Measurements from ENCODE around the gene DICER1. TPM values are rescaled to one million over a fixed set of nuclear protein-coding genes. Genes with fewer than 3 reads are reported as not detected.

DICER1 gene
- total and polyA plus RNA-seq, 9 of the 15 experiments (the other 6 are each of a cell fraction or from before 2014, with no cell fraction given): 2.5 to 23.2 (median 12.4) TPM

DNA sequence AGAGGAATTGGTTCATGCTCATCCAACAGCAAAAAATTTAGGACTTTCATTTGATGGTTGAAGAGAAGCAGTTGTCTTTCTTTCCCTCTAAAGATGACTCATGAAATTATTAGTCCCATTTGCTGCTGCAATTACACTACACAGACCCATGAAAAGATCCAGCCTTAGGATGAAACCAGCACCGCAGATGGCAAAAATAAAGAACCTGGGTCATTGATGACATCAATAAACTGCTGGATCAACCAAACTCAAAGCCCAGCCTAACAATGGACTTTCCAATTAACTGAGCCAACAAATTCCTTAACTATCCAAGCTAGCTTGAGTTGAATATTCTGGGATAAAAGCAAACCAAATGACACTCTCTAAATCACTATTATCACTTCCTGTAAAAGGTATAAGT lies 20.7 kb downstream of the DICER1 start:
- intact Hi-C loops (cut with micrococcal nuclease): no loop called here
- peaks cover 8% of the 10 kb centered on the region; the same call in 1 of the 3 replicates for H3K36me3 ChIP-seq (ENCODE audit: control insufficient read depth, insufficient read depth, low read length)
- no peaks in the 10 kb centered on the region for H3K9me3 ChIP-seq (replicated peaks; ENCODE audit: control insufficient read depth, insufficient read depth, low read depth, low read length)
- H3K9ac ChIP-seq (ENCODE audit: insufficient read depth in 1 of 2, low read depth in 2 of 2, low read length in 2 of 2): no peak overlapping the region
- H3K27me3 ChIP-seq (ENCODE audit: control insufficient read depth in 2 of 2, insufficient read depth in 2 of 2, low read length in 2 of 2): no peaks in the 10 kb centered on the region
- ATAC-seq (no peak), DNase-seq (ENCODE audit: extremely low read depth in 1 of 4, low spot score in 3 of 4) (no peak), FAIRE-seq (no peak)
- in situ Hi-C loops (cut with MboI): no loop called here
- BruUV-seq (replicated peaks): no TSS peak
- no peaks in the 10 kb centered on the region for H4K20me1 ChIP-seq (replicated peaks; ENCODE audit: control insufficient read depth, insufficient read depth, low read length)
- no peak overlapping the region for H3K4me2 ChIP-seq (ENCODE audit: insufficient read depth, low read length)
- WGBS (ENCODE audit: insufficient coverage, low coverage, missing lambda C conversion rate): 100% methylated on average over 1 of the region's 1 CpG
- no peak overlapping the region for H2AFZ ChIP-seq (ENCODE audit: low read depth, low read length)
- H3K9me1 ChIP-seq (ENCODE audit: control insufficient read depth, insufficient read depth, low read length): no peaks in the 10 kb centered on the region
- H3K27ac ChIP-seq (ENCODE audit: extremely low read depth, low read depth, low read length): no peak overlapping the region
- H3K4me1 ChIP-seq (replicated peaks in 1 of 2; ENCODE audit: control insufficient read depth in 2 of 2, insufficient read depth in 2 of 2, low read length in 2 of 2): no peaks in the 10 kb centered on the region
- H3K79me2 ChIP-seq (ENCODE audit: control insufficient read depth, insufficient read depth, low read length): no peaks in the 10 kb centered on the region
- no peak overlapping the region for H3K4me3 ChIP-seq
- POLR2A ChIA-PET: interaction anchor here (1.5 kb wide), 1 partner anchor 20 kb away, joined by 4 read pairs; no protein-coding TSS in a partner anchor
- CTCF ChIA-PET (ENCODE audit: low intra/inter-chr PET ratio): no interaction called here
- TF ChIP-seq, protein P1, sequence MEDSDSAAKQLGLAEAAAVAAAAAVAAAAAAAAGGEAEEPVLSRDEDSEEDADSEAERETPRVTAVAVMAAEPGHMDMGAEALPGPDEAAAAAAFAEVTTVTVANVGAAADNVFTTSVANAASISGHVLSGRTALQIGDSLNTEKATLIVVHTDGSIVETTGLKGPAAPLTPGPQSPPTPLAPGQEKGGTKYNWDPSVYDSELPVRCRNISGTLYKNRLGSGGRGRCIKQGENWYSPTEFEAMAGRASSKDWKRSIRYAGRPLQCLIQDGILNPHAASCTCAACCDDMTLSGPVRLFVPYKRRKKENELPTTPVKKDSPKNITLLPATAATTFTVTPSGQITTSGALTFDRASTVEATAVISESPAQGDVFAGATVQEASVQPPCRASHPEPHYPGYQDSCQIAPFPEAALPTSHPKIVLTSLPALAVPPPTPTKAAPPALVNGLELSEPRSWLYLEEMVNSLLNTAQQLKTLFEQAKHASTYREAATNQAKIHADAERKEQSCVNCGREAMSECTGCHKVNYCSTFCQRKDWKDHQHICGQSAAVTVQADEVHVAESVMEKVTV (CRISPR knock-in tag; IDR thresholded peaks at IDR 0.05): no peak
- TF ChIP-seq ZNF239 (CRISPR knock-in tag; IDR thresholded peaks at IDR 0.05) (no peak), EHMT2 (IDR thresholded peaks at IDR 0.05) (no peak), ETV6 (IDR thresholded peaks at IDR 0.05; ENCODE audit: borderline replicate concordance in 1 of 2, low read depth in 2 of 2, low read length in 1 of 2) (no peak), ETV6 (CRISPR knock-in tag; IDR thresholded peaks at IDR 0.05; ENCODE audit: borderline replicate concordance) (no peak), NBN (IDR thresholded peaks at IDR 0.05; ENCODE audit: low read depth) (no peak), ZFP1 (CRISPR knock-in tag; IDR thresholded peaks at IDR 0.05) (no peak), ZNF212 (CRISPR knock-in tag; IDR thresholded peaks at IDR 0.05) (no peak), ZNF551 (CRISPR knock-in tag; IDR thresholded peaks at IDR 0.05) (no peak)
- TF ChIP-seq, protein P2, sequence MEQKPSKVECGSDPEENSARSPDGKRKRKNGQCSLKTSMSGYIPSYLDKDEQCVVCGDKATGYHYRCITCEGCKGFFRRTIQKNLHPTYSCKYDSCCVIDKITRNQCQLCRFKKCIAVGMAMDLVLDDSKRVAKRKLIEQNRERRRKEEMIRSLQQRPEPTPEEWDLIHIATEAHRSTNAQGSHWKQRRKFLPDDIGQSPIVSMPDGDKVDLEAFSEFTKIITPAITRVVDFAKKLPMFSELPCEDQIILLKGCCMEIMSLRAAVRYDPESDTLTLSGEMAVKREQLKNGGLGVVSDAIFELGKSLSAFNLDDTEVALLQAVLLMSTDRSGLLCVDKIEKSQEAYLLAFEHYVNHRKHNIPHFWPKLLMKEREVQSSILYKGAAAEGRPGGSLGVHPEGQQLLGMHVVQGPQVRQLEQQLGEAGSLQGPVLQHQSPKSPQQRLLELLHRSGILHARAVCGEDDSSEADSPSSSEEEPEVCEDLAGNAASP (IDR thresholded peaks at IDR 0.05): no peak

Measured in K562 (cell line).